ENCODE measurements around the gene ITGA7.

- TF ChIP-seq, protein P1, sequence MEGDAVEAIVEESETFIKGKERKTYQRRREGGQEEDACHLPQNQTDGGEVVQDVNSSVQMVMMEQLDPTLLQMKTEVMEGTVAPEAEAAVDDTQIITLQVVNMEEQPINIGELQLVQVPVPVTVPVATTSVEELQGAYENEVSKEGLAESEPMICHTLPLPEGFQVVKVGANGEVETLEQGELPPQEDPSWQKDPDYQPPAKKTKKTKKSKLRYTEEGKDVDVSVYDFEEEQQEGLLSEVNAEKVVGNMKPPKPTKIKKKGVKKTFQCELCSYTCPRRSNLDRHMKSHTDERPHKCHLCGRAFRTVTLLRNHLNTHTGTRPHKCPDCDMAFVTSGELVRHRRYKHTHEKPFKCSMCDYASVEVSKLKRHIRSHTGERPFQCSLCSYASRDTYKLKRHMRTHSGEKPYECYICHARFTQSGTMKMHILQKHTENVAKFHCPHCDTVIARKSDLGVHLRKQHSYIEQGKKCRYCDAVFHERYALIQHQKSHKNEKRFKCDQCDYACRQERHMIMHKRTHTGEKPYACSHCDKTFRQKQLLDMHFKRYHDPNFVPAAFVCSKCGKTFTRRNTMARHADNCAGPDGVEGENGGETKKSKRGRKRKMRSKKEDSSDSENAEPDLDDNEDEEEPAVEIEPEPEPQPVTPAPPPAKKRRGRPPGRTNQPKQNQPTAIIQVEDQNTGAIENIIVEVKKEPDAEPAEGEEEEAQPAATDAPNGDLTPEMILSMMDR (IDR thresholded peaks at IDR 0.05; ENCODE audit: low read depth, low read length): no peak
- TF ChIP-seq POLR2A (IDR thresholded peaks at IDR 0.05; ENCODE audit: extremely low read depth, insufficient read length) (no peak), MAX (IDR thresholded peaks at IDR 0.05; ENCODE audit: low read depth, low read length) (no peak), MYC (IDR thresholded peaks at IDR 0.05; ENCODE audit: low read depth, low read length) (no peak)
Measured at GRCh38 chr12:55727643-55728185, 20.0 kb upstream of the ITGA7 start.
